CD1c-positive myeloid dendritic cell (primary cell): ENCODE data around the gene SNAPC5.
"Not testable (repeated sequence)": the region's sequence is repeated elsewhere in the genome, so short reads cannot be mapped to it uniquely, and the experiment has no call there.

ENCODE experiments used
- DNase-seq: peaks from one replicate; pipeline ENCODE4 v3.0.0-alpha.2; 2016; ENCODE audit errors: extremely low spot score

The SNAPC5 gene

GRCh38 chr15:66491846-66492245 is 5.7 kb downstream of the SNAPC5 start:
- DNase-seq = no peak

DNA sequence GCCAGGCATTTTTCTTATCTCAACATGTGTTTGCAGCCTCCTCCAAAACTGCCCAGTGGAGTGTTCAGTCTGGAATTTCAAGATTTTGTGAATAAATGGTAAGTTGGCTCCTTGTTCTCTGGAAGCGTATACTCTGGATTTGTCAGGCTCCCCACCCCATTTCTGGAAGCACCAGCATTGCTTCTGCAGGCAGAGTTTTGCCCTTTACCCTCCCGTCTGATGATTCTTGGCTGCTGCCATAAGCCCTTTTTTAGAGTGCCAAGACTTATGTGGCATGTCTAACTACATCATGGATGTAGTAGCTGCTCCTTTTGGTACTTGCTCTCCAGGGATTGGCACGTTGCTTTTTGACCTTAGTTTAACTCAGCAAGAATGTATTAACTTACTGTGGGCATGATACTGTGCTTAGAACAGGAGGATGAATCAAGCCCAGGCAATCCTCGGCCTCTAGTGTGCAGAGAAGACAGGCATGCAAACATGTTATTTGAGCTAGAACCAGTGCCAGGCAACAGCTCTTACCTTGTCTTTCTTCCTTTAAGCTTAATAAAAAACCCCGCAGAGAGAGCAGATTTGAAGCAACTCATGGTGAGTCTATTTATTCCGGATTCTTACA is 8.3 kb downstream of the SNAPC5 start:
- DNase-seq = no peak

DNA sequence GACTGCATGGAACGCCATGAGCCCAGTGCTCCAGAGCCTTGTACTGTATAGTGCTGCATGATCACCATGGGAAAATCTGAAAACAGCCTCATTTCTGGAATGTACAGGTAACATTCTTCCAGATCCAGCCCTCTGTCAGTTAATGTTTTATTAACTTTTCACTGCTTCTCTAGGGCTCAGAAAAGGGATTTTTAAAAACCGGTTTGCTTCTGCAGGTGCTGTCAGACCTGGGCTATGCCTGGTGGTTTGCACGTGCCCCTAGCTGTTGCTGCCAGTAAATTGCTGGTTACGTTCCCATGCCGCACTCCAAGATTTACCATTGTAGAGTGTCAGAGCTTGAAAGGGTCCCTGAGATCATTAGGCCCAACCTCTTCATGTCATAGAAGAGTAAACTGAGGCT is 9.0 kb downstream of the SNAPC5 start:
- DNase-seq = no peak

GRCh38 chr15:66486887-66487286 is 10.7 kb downstream of the SNAPC5 start:
- no peak for DNase-seq

DNA sequence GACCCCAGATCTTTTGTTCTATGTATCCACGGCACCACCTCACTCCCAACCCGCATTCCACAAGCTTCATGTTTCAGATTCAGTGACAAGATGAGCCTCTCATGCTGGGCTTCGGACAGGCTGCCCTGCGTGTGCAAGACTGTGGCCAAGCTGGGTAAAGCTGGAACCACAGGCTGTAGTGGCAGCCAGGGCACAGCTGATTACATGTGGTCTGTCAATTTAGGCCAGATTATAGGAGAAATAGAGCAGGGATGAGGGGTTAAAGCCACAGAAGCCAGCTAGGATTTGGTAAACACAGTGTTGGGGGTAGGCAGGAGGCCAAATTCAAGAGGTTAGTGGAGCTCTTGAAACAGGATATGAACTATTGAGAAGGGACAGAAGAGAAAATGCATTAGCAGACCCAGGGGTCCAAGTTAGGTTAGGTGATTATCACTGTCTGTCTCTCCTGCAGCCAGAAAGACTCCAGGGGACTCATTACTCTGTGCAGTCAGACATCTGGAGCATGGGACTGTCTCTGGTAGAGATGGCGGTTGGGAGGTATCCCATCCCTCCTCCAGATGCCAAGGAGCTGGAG is 12.9 kb downstream of the SNAPC5 start:
- DNase-seq = no peak

GRCh38 chr15:66483131-66483566 is 14.4 kb downstream of the SNAPC5 start:
- DNase-seq = peak; percentile 10

- no peak for DNase-seq
These were observed 15.0 kb downstream of the SNAPC5 start for GRCh38 chr15:66482539-66482938.

DNA sequence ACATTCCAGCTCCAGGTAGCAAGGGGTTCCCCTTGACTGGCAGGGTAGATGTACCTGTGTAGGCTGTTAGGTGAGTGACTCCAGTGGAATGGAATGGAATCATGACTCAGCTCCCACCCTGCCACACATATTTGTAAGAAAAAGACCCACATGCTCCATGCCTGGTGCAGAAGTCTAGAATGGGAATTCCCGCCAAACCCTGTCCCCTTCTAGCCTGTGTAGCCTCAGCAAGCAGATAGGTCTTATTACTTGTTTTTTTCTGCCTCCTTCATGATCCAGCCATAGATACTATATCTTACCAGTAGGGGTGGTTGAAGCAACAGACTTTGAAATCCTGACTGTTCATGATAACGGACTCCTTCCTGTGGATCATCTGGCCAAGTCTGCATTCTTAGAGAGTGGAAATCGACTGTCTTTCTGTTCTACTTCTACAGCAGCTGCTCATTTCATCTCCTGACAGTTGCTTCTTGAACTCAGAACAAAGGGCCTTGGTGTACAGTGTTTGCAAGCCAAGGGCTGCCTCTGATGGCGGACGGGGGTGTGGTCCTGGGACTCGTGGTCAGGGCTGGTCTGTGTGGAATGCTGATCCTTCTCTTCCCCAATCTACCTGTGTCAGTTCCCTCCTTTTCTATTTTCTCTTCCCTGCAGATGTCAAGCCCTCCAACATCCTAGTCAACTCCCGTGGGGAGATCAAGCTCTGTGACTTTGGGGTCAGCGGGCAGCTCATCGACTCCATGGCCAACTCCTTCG is 16.3 kb downstream of the SNAPC5 start:
- DNase-seq = no peak

GRCh38 chr15:66480267-66480666 is 17.3 kb downstream of the SNAPC5 start:
- no peak for DNase-seq

GRCh38 chr15:66477011-66477410 is 20.6 kb downstream of the SNAPC5 start:
- no peak for DNase-seq

GRCh38 chr15:66476535-66476934 is 21.0 kb downstream of the SNAPC5 start:
- DNase-seq = no peak

GRCh38 chr15:66474963-66475362 is 22.6 kb downstream of the SNAPC5 start:
- no peak for DNase-seq

GRCh38 chr15:66474135-66474534 is 23.4 kb downstream of the SNAPC5 start:
- no peak for DNase-seq

GRCh38 chr15:66472176-66472999 is 25.2 kb downstream of the SNAPC5 start:
- DNase-seq = no peak

DNA sequence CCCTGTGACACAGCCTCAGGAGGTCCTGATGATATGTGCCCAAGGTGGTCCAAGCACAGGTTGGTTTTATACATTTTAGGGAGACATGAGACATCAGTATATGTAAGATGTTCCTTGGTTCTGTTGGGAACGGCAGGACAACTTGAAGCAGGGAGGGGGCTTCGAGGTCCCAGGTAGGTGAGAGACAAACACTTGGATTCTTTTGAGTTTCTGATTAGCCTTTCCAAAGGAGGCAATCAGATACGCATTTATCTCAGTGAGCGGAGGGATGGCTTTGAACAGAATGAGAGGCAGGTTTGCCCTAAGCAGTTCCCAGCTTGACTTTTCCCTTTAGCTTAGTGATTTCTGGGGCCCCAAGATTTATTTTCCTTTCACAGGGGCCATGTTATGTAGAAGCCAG is 26.7 kb downstream of the SNAPC5 start:
- not testable (repeated sequence) for DNase-seq

- DNase-seq = not testable (repeated sequence)
These were observed 30.2 kb downstream of the SNAPC5 start for GRCh38 chr15:66467162-66468040.

GRCh38 chr15:66465294-66465693 is 32.3 kb downstream of the SNAPC5 start:
- DNase-seq = peak; percentile 33

GRCh38 chr15:66462627-66463026 is 34.9 kb downstream of the SNAPC5 start:
- no peak for DNase-seq

DNA sequence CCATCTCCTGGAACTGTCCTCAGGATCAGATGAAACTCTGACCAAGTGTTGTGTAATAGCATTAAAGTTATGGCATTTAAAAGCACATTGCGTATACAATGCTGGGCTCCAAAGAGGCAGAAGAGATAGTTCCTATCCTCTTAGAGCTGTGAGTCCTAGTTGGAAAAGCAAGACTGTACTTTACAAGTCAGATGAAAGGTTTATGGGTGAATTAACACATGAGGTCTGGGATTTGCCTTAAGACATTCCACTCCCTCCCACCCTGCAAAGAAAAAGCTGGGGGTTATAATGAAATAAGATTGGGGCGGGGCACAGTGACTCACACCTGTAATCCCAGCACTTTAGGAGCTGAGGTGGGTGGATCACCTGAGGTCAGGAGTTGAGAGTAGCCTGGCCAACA is 35.6 kb downstream of the SNAPC5 start:
- no peak for DNase-seq

GRCh38 chr15:66461294-66461693 is 36.3 kb downstream of the SNAPC5 start:
- not testable (repeated sequence) for DNase-seq
